Stimulated activated CD4-positive, alpha-beta T cell treated with anti-CD3 and anti-CD28 coated beads, TNF-alpha, amount 100 ng/mL, for 24 hours (primary cell): ENCODE data around the gene RTN4RL1.
A peak's percentile ranks its signal among the peaks of the same experiment; 100 is the strongest.
"Not testable (repeated sequence)": the region's sequence is repeated elsewhere in the genome, so short reads cannot be mapped to it uniquely, and the experiment has no call there.

ENCODE experiments used
- DNase-seq, 3 experiments: peaks; one replicate each; pipeline ENCODE4 v3.0.0-alpha.2; 2020; ENCODE audit warnings: low read depth in 3 of 3

RTN4RL1 gene

GRCh38 chr17:2025622-2026309 is 632 bp upstream of the RTN4RL1 start:
- DNase-seq = peak in 1 of 3 experiments; percentile 26

- no peak for DNase-seq
These were observed 438 bp downstream of the RTN4RL1 start for GRCh38 chr17:2024572-2025219.

GRCh38 chr17:2023692-2024571 is 1.2 kb downstream of the RTN4RL1 start:
- DNase-seq = peak in 1 of 3 experiments; percentile 28

GRCh38 chr17:2023256-2023655 is 1.9 kb downstream of the RTN4RL1 start:
- no peak for DNase-seq

GRCh38 chr17:2022647-2023240 is 2.4 kb downstream of the RTN4RL1 start:
- no peak for DNase-seq

GRCh38 chr17:2020721-2021120 is 4.4 kb downstream of the RTN4RL1 start:
- DNase-seq = no peak

- no peak for DNase-seq
These were observed 5.4 kb downstream of the RTN4RL1 start for GRCh38 chr17:2019723-2020122.

GRCh38 chr17:2018716-2019510 is 6.2 kb downstream of the RTN4RL1 start:
- DNase-seq = no peak

GRCh38 chr17:2017274-2017941 is 7.7 kb downstream of the RTN4RL1 start:
- no peak for DNase-seq

GRCh38 chr17:2016494-2016893 is 8.6 kb downstream of the RTN4RL1 start:
- DNase-seq = no peak

- DNase-seq = no peak
These were observed 9.8 kb downstream of the RTN4RL1 start for GRCh38 chr17:2015314-2015713.

GRCh38 chr17:2013994-2014317 is 11.2 kb downstream of the RTN4RL1 start:
- DNase-seq = no peak

- not testable (repeated sequence) for DNase-seq
These were observed 11.7 kb downstream of the RTN4RL1 start for GRCh38 chr17:2013220-2013993.

- no peak for DNase-seq
These were observed 12.6 kb downstream of the RTN4RL1 start for GRCh38 chr17:2012499-2012898.

GRCh38 chr17:2011411-2012371 is 13.4 kb downstream of the RTN4RL1 start:
- DNase-seq = no peak

GRCh38 chr17:2009737-2010136 is 15.4 kb downstream of the RTN4RL1 start:
- DNase-seq = no peak

- DNase-seq = no peak
These were observed 16.6 kb downstream of the RTN4RL1 start for GRCh38 chr17:2008332-2009126.

- no peak for DNase-seq
These were observed 20.6 kb downstream of the RTN4RL1 start for GRCh38 chr17:2004435-2004952.
